ENCODE measurements around the gene GALP. TPM values are rescaled to one million over a fixed set of nuclear protein-coding genes. Genes with fewer than 3 reads are reported as not detected.

GALP gene
- total RNA-seq, 4 donors from 2014 or later, result not detected

DNA sequence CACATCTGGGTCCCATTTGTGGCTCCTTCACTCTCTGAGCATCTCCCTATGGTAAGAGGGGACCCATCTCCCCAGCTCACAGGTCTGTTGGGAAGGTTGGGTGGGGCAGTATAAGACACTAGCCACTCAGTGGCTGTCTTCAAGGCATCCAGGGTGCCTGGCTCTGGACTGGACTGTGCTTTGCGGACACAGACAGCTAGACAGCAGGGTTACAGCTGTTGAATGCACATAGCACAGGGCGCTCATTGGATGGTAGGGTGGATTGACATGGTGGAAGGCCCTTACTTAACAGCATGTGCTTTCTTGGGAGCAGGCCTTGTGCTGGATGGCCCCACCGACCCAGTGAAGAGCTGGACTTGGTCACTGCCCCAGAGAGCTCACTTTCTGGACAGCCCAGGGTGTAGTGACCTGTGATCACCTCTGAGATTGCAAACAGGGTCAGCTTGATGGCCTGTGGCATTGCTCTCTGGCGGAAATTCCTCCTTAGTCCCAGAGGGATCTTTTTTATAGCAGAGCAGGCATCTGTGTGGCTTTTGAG lies 32.8 kb upstream of the GALP start:
- H3K4me1 ChIP-seq, result peaks cover 0 to 32% (median 6%) of the 10 kb centered on the region in 4 donors
- no peaks in the 10 kb centered on the region for H3K27me3 ChIP-seq
- no peak for DNase-seq (ENCODE audit: low spot score in 2 of 2)
- peaks cover 0 to 22% (median 10%) of the 10 kb centered on the region in 3 donors for H3K36me3 ChIP-seq
- H3K4me3 ChIP-seq, result no peak overlapping the region
- peak overlapping the region in 1 of 4 donors; percentile 95 for H3K27ac ChIP-seq
- TF ChIP-seq POLR2A (IDR thresholded peaks at IDR 0.05) (no peak), EP300 (IDR thresholded peaks at IDR 0.05) (no peak)
- TF ChIP-seq, protein P1, sequence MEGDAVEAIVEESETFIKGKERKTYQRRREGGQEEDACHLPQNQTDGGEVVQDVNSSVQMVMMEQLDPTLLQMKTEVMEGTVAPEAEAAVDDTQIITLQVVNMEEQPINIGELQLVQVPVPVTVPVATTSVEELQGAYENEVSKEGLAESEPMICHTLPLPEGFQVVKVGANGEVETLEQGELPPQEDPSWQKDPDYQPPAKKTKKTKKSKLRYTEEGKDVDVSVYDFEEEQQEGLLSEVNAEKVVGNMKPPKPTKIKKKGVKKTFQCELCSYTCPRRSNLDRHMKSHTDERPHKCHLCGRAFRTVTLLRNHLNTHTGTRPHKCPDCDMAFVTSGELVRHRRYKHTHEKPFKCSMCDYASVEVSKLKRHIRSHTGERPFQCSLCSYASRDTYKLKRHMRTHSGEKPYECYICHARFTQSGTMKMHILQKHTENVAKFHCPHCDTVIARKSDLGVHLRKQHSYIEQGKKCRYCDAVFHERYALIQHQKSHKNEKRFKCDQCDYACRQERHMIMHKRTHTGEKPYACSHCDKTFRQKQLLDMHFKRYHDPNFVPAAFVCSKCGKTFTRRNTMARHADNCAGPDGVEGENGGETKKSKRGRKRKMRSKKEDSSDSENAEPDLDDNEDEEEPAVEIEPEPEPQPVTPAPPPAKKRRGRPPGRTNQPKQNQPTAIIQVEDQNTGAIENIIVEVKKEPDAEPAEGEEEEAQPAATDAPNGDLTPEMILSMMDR (IDR thresholded peaks at IDR 0.05), result no peak
- H3K9me3 ChIP-seq, result no peaks in the 10 kb centered on the region
- 73 to 92% methylated on average over 3 to 4 of the region's 4 CpGs for WGBS, 2 donors

DNA sequence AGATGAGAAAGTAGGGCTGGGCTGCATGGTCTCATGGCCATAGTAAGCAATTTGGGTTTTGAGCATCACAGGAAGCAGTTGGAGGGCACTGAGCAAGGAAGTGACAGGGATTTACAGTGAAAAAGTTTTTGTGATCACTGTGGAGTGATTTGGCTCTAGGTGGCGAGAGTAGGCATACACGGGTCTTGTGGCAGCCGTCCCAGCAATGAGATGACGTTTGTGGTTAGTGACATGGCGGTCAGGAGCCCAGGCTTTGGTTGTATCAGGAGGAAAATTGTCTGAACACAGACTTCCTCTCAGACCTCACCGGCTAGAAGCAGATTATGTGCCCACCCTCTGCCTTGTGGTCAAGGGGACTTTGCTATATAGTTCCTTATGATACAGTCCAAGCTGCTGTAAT lies 31.4 kb upstream of the GALP start:
- no peaks in the 10 kb centered on the region for H3K27me3 ChIP-seq
- H3K4me1 ChIP-seq, result peaks cover 0 to 32% (median 6%) of the 10 kb centered on the region in 4 donors
- WGBS, 2 donors, result 50 to 63% methylated on average over 6 of the region's 6 CpGs
- TF ChIP-seq POLR2A (IDR thresholded peaks at IDR 0.05) (no peak), EP300 (IDR thresholded peaks at IDR 0.05) (no peak)
- TF ChIP-seq, protein P1 (IDR thresholded peaks at IDR 0.05), result no peak
- H3K4me3 ChIP-seq, result no peak overlapping the region
- H3K27ac ChIP-seq, result no peak overlapping the region
- H3K9me3 ChIP-seq, result no peaks in the 10 kb centered on the region
- no peak for DNase-seq (ENCODE audit: low spot score in 2 of 2)
- peaks cover 0 to 36% (median 18%) of the 10 kb centered on the region in 3 donors for H3K36me3 ChIP-seq

DNA sequence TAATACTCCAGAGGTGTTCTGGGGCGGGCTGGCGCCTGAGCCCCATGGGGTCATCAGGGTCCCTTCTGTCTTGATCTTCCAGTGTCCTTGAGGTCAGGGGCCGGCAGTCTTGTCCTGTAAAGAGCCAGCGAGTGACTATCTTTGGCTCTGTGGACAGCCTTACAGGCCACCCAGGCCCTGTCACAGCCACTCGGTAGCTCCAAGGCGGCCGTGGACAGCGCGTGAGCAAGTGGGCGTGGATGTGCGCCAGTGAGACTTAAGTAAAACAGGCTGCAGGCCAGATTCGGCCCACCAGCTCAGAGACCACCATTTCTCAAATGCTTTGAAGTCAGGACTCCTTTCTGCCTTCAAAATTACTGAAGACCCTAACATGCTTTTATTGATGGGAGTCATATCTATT lies 31.0 kb upstream of the GALP start:
- H3K4me3 ChIP-seq, result no peak overlapping the region
- H3K27me3 ChIP-seq, result no peaks in the 10 kb centered on the region
- WGBS, 2 donors, result 86 to 89% methylated on average over 12 of the region's 12 CpGs
- no peak overlapping the region for H3K27ac ChIP-seq
- H3K36me3 ChIP-seq, result peaks cover 0 to 41% (median 19%) of the 10 kb centered on the region in 3 donors
- H3K4me1 ChIP-seq, result peaks cover 0 to 31% (median 6%) of the 10 kb centered on the region in 4 donors
- TF ChIP-seq EP300 (IDR thresholded peaks at IDR 0.05), result no peak
- TF ChIP-seq POLR2A (IDR thresholded peaks at IDR 0.05), result no peak
- TF ChIP-seq, protein P1 (IDR thresholded peaks at IDR 0.05), result no peak
- H3K9me3 ChIP-seq, result no peaks in the 10 kb centered on the region
- no peak for DNase-seq (ENCODE audit: low spot score in 2 of 2)

DNA sequence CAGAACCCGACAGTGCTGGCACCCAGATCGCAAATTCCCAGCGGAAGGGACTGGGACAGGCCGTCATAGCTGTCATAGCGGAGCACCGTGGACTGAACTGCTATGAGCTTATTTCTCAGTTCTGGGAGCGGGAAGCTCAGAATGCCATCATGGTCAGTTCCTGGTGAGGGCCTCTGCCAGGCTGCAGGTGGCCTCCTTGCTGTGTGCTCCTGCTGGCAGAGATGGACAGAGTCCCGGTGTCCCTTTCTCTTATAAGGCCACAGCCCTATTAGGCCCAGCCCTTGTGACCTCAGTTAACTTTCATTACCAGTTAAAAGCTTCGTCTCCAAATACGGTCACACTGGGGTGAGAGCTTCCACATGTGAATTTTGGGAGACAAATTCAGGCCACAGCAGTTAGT lies 30.1 kb upstream of the GALP start:
- H3K36me3 ChIP-seq, result peaks cover 0 to 46% (median 21%) of the 10 kb centered on the region in 3 donors
- no peak overlapping the region for H3K4me3 ChIP-seq
- peaks cover 0 to 26% (median 6%) of the 10 kb centered on the region in 4 donors for H3K4me1 ChIP-seq
- WGBS, 2 donors, result 91 to 93% methylated on average over 10 of the region's 10 CpGs
- TF ChIP-seq, protein P1 (IDR thresholded peaks at IDR 0.05), result no peak
- TF ChIP-seq EP300 (IDR thresholded peaks at IDR 0.05), result no peak
- no peak for TF ChIP-seq POLR2A (IDR thresholded peaks at IDR 0.05)
- DNase-seq (ENCODE audit: low spot score in 2 of 2), result no peak
- H3K27ac ChIP-seq, result no peak overlapping the region
- no peaks in the 10 kb centered on the region for H3K27me3 ChIP-seq
- H3K9me3 ChIP-seq, result no peaks in the 10 kb centered on the region

DNA sequence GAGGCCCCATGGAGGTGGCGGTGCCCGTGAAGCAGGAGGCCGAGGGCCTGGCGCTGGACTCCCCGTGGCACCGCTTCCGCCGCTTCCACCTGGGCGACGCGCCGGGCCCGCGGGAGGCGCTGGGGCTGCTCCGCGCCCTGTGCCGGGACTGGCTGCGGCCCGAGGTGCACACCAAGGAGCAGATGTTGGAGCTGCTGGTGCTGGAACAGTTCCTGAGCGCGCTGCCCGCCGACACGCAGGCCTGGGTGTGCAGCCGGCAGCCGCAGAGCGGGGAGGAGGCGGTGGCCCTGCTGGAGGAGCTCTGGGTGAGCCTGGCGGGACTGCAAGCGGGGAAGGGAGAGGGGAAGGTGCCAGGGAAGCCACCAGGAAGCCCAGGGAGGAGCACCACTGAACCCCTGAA lies 28.9 kb upstream of the GALP start:
- Histone ChIP-seq H3K4me3 (no peak overlapping the region), H3K36me3 (peaks cover 0 to 46% (median 21%) of the 10 kb centered on the region in 3 donors), H3K27me3 (no peaks in the 10 kb centered on the region), H3K9me3 (no peaks in the 10 kb centered on the region), H3K4me1 (peaks cover 0 to 22% (median 4%) of the 10 kb centered on the region in 4 donors), H3K27ac (no peak overlapping the region)
- DNase-seq (ENCODE audit: low spot score in 2 of 2), result no peak
- 96 to 97% methylated on average over 20 to 31 of the region's 31 CpGs for WGBS, 2 donors
- no peak for TF ChIP-seq EP300 (IDR thresholded peaks at IDR 0.05)
- no peak for TF ChIP-seq POLR2A (IDR thresholded peaks at IDR 0.05)
- TF ChIP-seq, protein P1 (IDR thresholded peaks at IDR 0.05), result no peak
